Measurements from ENCODE around the gene RNASEH1.

DNA sequence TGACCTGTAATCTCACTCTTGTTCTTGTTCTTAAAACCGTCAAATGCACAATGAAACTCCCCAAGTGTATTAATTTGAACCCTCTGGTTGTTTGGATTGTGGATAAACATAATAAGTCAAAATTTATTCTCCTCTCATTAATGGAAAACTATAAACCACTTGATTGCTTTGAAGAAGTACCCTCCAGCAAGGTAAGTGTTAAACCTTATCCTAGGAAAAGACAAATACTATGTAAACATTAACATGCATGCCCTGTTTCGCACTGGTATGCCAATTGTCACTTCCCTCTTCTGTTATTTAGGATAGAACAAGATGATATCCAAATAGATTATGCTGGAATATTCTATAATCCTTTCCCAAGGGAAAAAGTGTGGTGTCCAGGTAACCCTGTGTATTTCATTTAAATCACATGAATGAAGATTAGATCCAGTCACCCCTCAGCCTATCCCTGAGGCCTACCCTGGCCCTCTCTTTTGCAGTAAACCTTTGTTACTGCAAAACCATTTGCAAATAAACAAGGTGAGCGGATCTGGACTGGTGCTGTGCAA is 40.1 kb downstream of the RNASEH1 start:
- TF ChIP-seq, protein P1, sequence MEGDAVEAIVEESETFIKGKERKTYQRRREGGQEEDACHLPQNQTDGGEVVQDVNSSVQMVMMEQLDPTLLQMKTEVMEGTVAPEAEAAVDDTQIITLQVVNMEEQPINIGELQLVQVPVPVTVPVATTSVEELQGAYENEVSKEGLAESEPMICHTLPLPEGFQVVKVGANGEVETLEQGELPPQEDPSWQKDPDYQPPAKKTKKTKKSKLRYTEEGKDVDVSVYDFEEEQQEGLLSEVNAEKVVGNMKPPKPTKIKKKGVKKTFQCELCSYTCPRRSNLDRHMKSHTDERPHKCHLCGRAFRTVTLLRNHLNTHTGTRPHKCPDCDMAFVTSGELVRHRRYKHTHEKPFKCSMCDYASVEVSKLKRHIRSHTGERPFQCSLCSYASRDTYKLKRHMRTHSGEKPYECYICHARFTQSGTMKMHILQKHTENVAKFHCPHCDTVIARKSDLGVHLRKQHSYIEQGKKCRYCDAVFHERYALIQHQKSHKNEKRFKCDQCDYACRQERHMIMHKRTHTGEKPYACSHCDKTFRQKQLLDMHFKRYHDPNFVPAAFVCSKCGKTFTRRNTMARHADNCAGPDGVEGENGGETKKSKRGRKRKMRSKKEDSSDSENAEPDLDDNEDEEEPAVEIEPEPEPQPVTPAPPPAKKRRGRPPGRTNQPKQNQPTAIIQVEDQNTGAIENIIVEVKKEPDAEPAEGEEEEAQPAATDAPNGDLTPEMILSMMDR (conservative IDR thresholded peaks at IDR 0.05; ENCODE audit: low read length) = no peak
- no peak for TF ChIP-seq EZH2phosphoT487 (IDR thresholded peaks at IDR 0.05; ENCODE audit: borderline replicate concordance)

All from Loucy (cell line).